ENCODE data around the gene TRRAP. TPM values are rescaled to one million over a fixed set of nuclear protein-coding genes. Genes with fewer than 3 reads are reported as not detected.
"Not testable (repeated sequence)": the region's sequence is repeated elsewhere in the genome, so short reads cannot be mapped to it uniquely, and the experiment has no call there.

Gene TRRAP
- total RNA-seq, 1 experiment from 2014 or later: 11.9 TPM

- in situ Hi-C loops (cut with HindIII; ENCODE audit: low pct_unique_long_range_greater_than_20kb, low sequenced_read_pairs): no loop called here
- DNase-seq (ENCODE audit: low read depth, low spot score): peak; percentile 93
These were observed 162.0 kb downstream of the TRRAP start for GRCh38 chr7:99040104-99040958.

- in situ Hi-C loops (cut with HindIII; ENCODE audit: low pct_unique_long_range_greater_than_20kb, low sequenced_read_pairs): no loop called here
- no peak for DNase-seq (ENCODE audit: low read depth, low spot score)
These were observed 163.2 kb downstream of the TRRAP start for GRCh38 chr7:99041526-99041925.

- in situ Hi-C loops (cut with HindIII; ENCODE audit: low pct_unique_long_range_greater_than_20kb, low sequenced_read_pairs): no loop called here
These were observed 164.6 kb downstream of the TRRAP start for GRCh38 chr7:99042957-99043356.

GRCh38 chr7:99044858-99045257, 166.5 kb downstream of the TRRAP start:
- in situ Hi-C loops (cut with HindIII; ENCODE audit: low pct_unique_long_range_greater_than_20kb, low sequenced_read_pairs); DNase-seq (ENCODE audit: low read depth, low spot score): not testable (repeated sequence)

More at GRCh38 chr7:99042957-99043356, 164.6 kb downstream of the TRRAP start:
- peak; percentile 80 for DNase-seq (ENCODE audit: low read depth, low spot score)

GRCh38 chr7:99046262-99046661, 167.9 kb downstream of the TRRAP start:
- DNase-seq (ENCODE audit: low read depth, low spot score); in situ Hi-C loops (cut with HindIII; ENCODE audit: low pct_unique_long_range_greater_than_20kb, low sequenced_read_pairs): not testable (repeated sequence)

GRCh38 chr7:99046722-99047121, 168.4 kb downstream of the TRRAP start:
- DNase-seq (ENCODE audit: low read depth, low spot score): no peak
- in situ Hi-C loops (cut with HindIII; ENCODE audit: low pct_unique_long_range_greater_than_20kb, low sequenced_read_pairs): no loop called here

GRCh38 chr7:99047526-99048077, 169.3 kb downstream of the TRRAP start:
- no peak for DNase-seq (ENCODE audit: low read depth, low spot score)
- in situ Hi-C loops (cut with HindIII; ENCODE audit: low pct_unique_long_range_greater_than_20kb, low sequenced_read_pairs): no loop called here

GRCh38 chr7:99050971-99051370, 172.6 kb downstream of the TRRAP start:
- no peak for DNase-seq (ENCODE audit: low read depth, low spot score)
- in situ Hi-C loops (cut with HindIII; ENCODE audit: low pct_unique_long_range_greater_than_20kb, low sequenced_read_pairs): no loop called here

- in situ Hi-C loops (cut with HindIII; ENCODE audit: low pct_unique_long_range_greater_than_20kb, low sequenced_read_pairs): no loop called here
- no peak for DNase-seq (ENCODE audit: low read depth, low spot score)
These were observed 176.4 kb downstream of the TRRAP start for GRCh38 chr7:99054781-99055180.

- in situ Hi-C loops (cut with HindIII; ENCODE audit: low pct_unique_long_range_greater_than_20kb, low sequenced_read_pairs): no loop called here
- DNase-seq (ENCODE audit: low read depth, low spot score): peak; percentile 48
These were observed 182.9 kb downstream of the TRRAP start for GRCh38 chr7:99061001-99061776.

Small RNA genes within 50 kb of the gene (small RNA-seq; reads per million reads assigned to genes)
- gene MIR3609: 153 to 577 reads per million in 2 experiments

Other genes starting within 250 kb of the TRRAP start
- not detected in 2 replicates for gene TMEM130, start 8.5 kb upstream of the TRRAP start, total RNA-seq (2014; rRNA removed; shearing (Covaris generic))